GDM1 (cell line): ENCODE measurements around the gene LCP1.

ENCODE experiments used
- DNase-seq: peaks from one replicate; lab custom pipeline; 2025; lab: John Stamatoyannopoulos, UW

LCP1 gene

GRCh38 chr13:46127358-46128023, 54.5 kb downstream of the LCP1 start:
- DNase-seq = no peak

GRCh38 chr13:46126552-46127357, 55.2 kb downstream of the LCP1 start:
- DNase-seq = peak; percentile 75

- DNase-seq = no peak
Observed at GRCh38 chr13:46126056-46126455, 55.9 kb downstream of the LCP1 start.

GRCh38 chr13:46124967-46125933, 56.7 kb downstream of the LCP1 start:
- peak; percentile 47 for DNase-seq

GRCh38 chr13:46124531-46124966, 57.4 kb downstream of the LCP1 start:
- peak; percentile 19 for DNase-seq

GRCh38 chr13:46122304-46122703, 59.7 kb downstream of the LCP1 start:
- no peak for DNase-seq

- no peak for DNase-seq
Observed at GRCh38 chr13:46121597-46122163, 60.3 kb downstream of the LCP1 start.

GRCh38 chr13:46121033-46121432, 60.9 kb downstream of the LCP1 start:
- DNase-seq = no peak

- no peak for DNase-seq
Observed at GRCh38 chr13:46119883-46120614, 61.9 kb downstream of the LCP1 start.

- no peak for DNase-seq
Observed at GRCh38 chr13:46116653-46117502, 65.1 kb downstream of the LCP1 start.

GRCh38 chr13:46114613-46115012, 67.4 kb downstream of the LCP1 start:
- no peak for DNase-seq

- DNase-seq = no peak
Observed at GRCh38 chr13:46113596-46113995, 68.4 kb downstream of the LCP1 start.

- no peak for DNase-seq
Observed at GRCh38 chr13:46111151-46111550, 70.8 kb downstream of the LCP1 start.

GRCh38 chr13:46109451-46109850, 72.5 kb downstream of the LCP1 start:
- no peak for DNase-seq

GRCh38 chr13:46106839-46107371, 75.1 kb downstream of the LCP1 start:
- no peak for DNase-seq

GRCh38 chr13:46104868-46105267, 77.1 kb downstream of the LCP1 start, which contains the start of gene CPB2:
Gene CPB2 (minus strand): TSS chr13:46105033. CDS start chr13:46105009, 24 bp downstream.
- DNase-seq = no peak

GRCh38 chr13:46103037-46103436, 78.9 kb downstream of the LCP1 start:
- DNase-seq = no peak

- no peak for DNase-seq
Observed at GRCh38 chr13:46102255-46102605, 79.7 kb downstream of the LCP1 start.

- DNase-seq = no peak
Observed at GRCh38 chr13:46101484-46102254, 80.3 kb downstream of the LCP1 start.
